Ishikawa (cell line): Measurements from ENCODE around the gene PDIA5.

ENCODE experiments used
- CEBPB ChIP-seq: IDR thresholded peaks from 2 replicates; pipeline ENCODE4 v1.6.1; 2012
- CREB1 ChIP-seq: IDR thresholded peaks from 2 replicates; pipeline ENCODE4 v1.6.1; 2012; ENCODE audit warnings: low read depth
- EGR1 ChIP-seq: IDR thresholded peaks from 2 replicates; pipeline ENCODE4 v1.6.1; 2012
- EP300 ChIP-seq: IDR thresholded peaks from 2 replicates; pipeline ENCODE4 v1.6.1; 2012; ENCODE audit warnings: borderline replicate concordance
- FOXM1 ChIP-seq: IDR thresholded peaks from 2 replicates; pipeline ENCODE4 v1.6.1; 2012; ENCODE audit warnings: low read depth, borderline replicate concordance
- NFIC ChIP-seq: IDR thresholded peaks from 2 replicates; pipeline ENCODE4 v1.6.1; 2012
- RAD21 ChIP-seq: IDR thresholded peaks from 2 replicates; pipeline ENCODE4 v1.6.1; 2012; ENCODE audit warnings: low read depth
- REST ChIP-seq: IDR thresholded peaks from 2 replicates; pipeline ENCODE4 v1.6.1; 2012; ENCODE audit warnings: low read depth, mild to moderate bottlenecking
- TAF1 ChIP-seq: IDR thresholded peaks from 2 replicates; pipeline ENCODE4 v1.6.1; 2012; ENCODE audit warnings: low read depth, mild to moderate bottlenecking
- TCF12 ChIP-seq: IDR thresholded peaks from 2 replicates; pipeline ENCODE4 v1.6.1; 2012; ENCODE audit warnings: low read depth
- TEAD4 ChIP-seq: IDR thresholded peaks from 2 replicates; pipeline ENCODE4 v1.6.1; 2012
- YY1 ChIP-seq: IDR thresholded peaks from 2 replicates; pipeline ENCODE4 v1.6.1; 2012; ENCODE audit warnings: low read depth
- ZBTB7A ChIP-seq: IDR thresholded peaks from 2 replicates; pipeline ENCODE4 v1.6.1; 2012; ENCODE audit warnings: low read depth
- TF ChIP-seq, protein P1 (sequence below): IDR thresholded peaks from 2 replicates; pipeline ENCODE4 v1.6.1; 2012
- TF ChIP-seq, protein P2 (sequence below): IDR thresholded peaks from 2 replicates; pipeline ENCODE4 v1.6.1; 2012

PDIA5 gene

DNA sequence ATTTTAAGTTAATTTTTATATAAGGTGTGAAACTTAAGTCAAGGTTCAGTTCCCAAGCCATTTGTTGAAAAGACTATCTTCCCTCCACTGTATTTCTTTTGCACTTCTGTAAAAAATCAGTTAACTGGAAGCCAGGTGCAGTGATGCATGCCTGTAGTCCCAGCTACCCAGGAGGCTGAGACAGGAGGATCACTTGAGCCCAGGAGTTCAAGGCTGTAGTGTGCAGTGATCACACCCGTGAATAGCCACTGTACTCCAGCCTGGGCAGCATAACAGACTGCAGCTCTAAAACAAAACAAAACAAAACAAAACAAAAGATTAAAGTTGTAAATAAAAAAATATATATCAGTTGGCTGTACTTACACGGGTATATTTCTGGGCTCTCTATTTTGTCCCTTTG, 101.8 kb downstream of the PDIA5 start:
- TF ChIP-seq CREB1 (no peak), NFIC (no peak), YY1 (no peak), TEAD4 (no peak), ZBTB7A (no peak), FOXM1 (no peak), CEBPB (no peak), RAD21 (no peak), REST (no peak), EP300 (no peak), EGR1 (no peak), TCF12 (no peak), TAF1 (no peak)
- TF ChIP-seq, protein P1, sequence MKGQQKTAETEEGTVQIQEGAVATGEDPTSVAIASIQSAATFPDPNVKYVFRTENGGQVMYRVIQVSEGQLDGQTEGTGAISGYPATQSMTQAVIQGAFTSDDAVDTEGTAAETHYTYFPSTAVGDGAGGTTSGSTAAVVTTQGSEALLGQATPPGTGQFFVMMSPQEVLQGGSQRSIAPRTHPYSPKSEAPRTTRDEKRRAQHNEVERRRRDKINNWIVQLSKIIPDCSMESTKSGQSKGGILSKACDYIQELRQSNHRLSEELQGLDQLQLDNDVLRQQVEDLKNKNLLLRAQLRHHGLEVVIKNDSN = no peak
- TF ChIP-seq, protein P2, sequence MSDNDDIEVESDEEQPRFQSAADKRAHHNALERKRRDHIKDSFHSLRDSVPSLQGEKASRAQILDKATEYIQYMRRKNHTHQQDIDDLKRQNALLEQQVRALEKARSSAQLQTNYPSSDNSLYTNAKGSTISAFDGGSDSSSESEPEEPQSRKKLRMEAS = no peak

DNA sequence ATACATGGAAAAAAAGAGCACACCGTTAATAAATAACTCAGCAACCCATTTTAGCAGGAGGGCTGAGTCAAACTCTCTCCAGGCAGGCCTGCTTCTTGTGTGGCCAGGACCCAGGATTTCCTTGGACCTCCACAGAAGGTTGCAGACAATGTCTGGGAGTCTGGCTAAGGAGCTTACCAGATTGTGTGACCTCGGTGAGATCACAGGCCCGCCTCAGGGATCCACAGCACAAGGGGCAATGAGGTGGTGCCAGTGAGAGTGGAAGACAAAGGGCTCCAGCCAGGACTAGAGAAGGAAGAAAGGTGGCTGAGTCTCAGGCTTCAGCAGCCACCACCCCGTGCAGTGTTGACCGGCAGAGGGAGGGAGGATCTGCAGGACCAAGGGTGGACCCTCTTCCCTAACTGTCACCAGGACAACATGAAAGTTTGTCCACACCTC, 102.7 kb downstream of the PDIA5 start:
- TF ChIP-seq, protein P1 = no peak
- TF ChIP-seq TAF1 = no peak
- no peak for TF ChIP-seq ZBTB7A
- TF ChIP-seq EP300 = no peak
- no peak for TF ChIP-seq EGR1
- no peak for TF ChIP-seq TCF12
- TF ChIP-seq FOXM1 = no peak
- TF ChIP-seq, protein P2 = no peak
- TF ChIP-seq YY1 = no peak
- no peak for TF ChIP-seq REST

DNA sequence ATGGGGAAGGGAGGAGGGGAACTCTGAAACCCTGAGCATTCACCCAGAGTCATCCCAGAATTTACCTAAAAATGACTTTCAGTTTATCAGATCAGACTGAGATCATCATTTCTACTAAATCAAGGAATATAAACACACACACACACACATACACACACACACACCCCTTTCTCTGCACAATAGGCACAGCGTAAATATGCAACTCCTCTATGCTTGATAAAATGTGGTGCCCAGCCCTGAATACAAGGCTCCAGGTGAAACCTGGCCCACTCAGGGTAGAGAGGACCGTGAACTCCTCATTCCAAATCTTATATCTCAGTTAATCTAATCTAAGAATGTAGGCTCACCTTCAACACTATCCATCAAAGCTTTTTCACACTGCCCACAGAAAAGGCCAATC, 103.1 kb downstream of the PDIA5 start:
- TF ChIP-seq TEAD4 = no peak
- TF ChIP-seq, protein P2 = no peak
- no peak for TF ChIP-seq TCF12
- no peak for TF ChIP-seq TAF1
- no peak for TF ChIP-seq EGR1
- TF ChIP-seq FOXM1 = no peak
- no peak for TF ChIP-seq ZBTB7A
- no peak for TF ChIP-seq CREB1
- no peak for TF ChIP-seq EP300
- TF ChIP-seq, protein P1 = no peak
- TF ChIP-seq RAD21 = no peak
- no peak for TF ChIP-seq NFIC
- TF ChIP-seq REST = no peak

- TF ChIP-seq TCF12 (no peak), EGR1 (no peak), NFIC (no peak), TAF1 (no peak), EP300 (no peak), TEAD4 (no peak)
- TF ChIP-seq, protein P2 = no peak
These were observed 114.0 kb downstream of the PDIA5 start for GRCh38 chr3:123180791-123181190.
